Epithelial cell of esophagus (primary cell): ENCODE measurements around the gene KRT84.

ENCODE experiments used
- DNase-seq: peaks from one replicate; pipeline ENCODE4 v3.0.0; 2010; ENCODE audit warnings: low read depth
- H3K4me3 ChIP-seq: 2 replicates; pipeline ENCODE4 v1.5.1; 2011; ENCODE audit warnings: mild to moderate bottlenecking, low read length, control low read depth
- TF ChIP-seq, protein P1 (sequence below): IDR thresholded peaks from 2 replicates; pipeline ENCODE4 v1.5.1; 2011; ENCODE audit warnings: low read depth, mild to moderate bottlenecking, low read length, control low read depth, inconsistent platforms; ENCODE audit not compliant: insufficient read depth; ENCODE audit errors: missing control alignments

KRT84 gene

DNA sequence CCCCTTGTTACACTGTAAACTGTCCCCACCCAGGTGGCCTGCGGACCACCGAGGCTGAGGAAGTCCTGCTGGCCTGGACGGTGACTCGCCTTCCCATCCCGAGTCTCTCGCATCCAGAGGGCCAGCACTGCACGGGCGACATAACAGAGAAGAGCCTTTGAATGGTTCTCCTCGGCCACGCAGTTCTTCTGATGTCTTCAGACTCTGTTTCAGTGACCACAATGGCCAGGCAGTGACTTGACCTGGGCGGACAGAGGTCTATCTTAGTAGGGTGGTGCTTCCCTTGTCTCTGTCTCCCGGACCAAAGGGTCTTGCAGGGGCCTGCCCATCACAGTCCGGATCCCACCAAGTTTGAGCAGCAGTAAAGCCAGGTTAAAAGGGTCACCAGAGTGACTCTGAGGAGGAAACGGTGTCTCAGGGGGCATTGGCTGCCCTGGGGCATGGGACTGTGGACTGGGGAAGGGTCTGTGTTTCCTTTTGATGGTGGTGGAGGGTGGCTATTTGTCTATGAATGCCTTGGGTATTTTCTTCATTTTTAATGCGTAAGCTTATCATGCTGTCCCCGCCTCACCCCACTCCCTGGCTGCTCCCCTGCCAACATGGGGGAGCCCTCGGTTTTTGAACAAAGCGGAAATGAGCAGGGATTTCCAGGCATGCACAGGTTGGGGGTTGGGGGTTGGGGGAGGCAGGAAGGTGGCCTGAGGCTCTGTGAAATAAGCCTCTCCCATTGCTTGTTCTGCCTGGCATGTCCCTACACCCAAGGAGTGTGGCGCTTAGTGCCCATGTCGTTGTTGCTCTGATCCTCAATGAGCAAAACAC is 28.5 kb downstream of the KRT84 start:
- DNase-seq = no peak
- TF ChIP-seq, protein P1, sequence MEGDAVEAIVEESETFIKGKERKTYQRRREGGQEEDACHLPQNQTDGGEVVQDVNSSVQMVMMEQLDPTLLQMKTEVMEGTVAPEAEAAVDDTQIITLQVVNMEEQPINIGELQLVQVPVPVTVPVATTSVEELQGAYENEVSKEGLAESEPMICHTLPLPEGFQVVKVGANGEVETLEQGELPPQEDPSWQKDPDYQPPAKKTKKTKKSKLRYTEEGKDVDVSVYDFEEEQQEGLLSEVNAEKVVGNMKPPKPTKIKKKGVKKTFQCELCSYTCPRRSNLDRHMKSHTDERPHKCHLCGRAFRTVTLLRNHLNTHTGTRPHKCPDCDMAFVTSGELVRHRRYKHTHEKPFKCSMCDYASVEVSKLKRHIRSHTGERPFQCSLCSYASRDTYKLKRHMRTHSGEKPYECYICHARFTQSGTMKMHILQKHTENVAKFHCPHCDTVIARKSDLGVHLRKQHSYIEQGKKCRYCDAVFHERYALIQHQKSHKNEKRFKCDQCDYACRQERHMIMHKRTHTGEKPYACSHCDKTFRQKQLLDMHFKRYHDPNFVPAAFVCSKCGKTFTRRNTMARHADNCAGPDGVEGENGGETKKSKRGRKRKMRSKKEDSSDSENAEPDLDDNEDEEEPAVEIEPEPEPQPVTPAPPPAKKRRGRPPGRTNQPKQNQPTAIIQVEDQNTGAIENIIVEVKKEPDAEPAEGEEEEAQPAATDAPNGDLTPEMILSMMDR = no peak
- no peak overlapping the region for H3K4me3 ChIP-seq

DNA sequence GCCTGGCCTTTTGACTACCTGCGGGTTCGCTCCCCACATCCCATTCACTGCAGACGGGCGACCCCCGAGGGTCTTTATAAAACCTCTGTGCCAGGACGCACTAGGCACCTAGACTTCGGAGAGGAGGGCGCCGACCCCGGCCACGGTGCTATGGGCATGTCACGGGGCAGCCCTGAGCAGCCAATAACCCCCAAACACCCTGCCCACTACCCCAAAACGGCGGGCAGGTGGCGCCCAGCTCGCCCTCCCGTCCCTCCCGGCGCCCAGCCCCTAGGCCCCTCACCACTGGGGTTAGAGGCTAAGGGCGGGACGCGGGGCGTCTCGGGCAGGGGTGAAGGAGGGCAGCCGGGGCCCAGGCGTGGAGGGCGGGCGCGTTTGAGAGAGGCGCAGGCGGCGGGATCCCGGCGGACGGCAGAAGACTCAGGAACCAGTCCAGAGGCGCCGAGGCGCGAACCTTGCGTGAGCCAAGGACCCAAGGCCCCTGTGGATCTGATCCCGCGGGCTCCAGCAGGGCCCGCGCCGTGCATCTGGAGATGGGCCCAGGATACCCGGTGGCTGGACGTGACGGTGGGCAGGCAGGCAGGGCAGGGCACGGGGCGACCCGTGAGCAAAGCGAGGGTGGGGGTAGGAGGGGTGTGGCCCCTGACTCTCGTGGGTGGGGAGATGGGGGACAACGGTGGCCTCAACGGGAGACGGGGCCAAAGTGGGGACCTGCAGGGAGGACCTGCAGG is 29.3 kb downstream of the KRT84 start:
- no peak for DNase-seq

DNA sequence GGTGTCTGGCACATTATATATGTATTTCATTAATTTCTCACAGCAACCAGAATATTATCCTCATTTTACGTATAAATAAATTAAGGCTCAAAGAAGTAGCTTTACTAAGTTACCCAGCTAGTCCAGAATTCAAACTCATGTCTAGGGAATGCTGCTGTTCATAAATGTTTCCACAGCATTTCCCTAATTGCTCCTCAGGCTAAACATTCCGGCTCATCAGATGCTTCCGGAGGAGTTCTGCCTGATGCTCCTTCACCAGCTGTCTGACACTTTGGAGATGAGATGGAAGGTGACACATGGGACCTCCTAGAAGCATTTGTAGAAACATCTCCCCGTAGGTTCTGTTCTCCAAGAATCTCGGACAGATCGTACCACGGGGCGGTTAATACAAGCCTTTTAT is 30.3 kb downstream of the KRT84 start:
- DNase-seq = no peak

More for the DNA sequence above, 29.3 kb downstream of the KRT84 start:
- no peak overlapping the region for H3K4me3 ChIP-seq
- TF ChIP-seq, protein P1 = no peak

DNA sequence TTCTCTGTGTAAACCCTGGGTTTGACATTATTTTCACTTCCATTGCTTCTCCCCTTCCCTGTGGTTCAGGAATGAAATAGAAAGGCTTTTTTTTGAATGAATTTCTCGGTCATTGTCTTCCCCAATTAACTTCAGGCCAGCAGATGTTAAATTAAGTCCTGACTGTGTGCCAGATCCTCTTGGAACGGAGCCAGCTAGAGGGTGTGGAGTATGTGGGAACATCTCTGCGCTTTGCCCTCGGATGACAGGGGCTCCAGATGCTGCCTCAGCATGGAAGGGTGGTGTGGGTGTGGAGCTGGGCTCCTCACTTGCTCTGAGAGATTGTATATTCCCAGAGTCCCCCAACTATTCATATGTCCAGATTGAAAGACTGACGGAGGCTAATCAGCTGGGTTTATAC is 31.3 kb downstream of the KRT84 start:
- TF ChIP-seq, protein P1 = no peak
- DNase-seq = no peak
- H3K4me3 ChIP-seq = no peak overlapping the region

More for the DNA sequence above, 30.3 kb downstream of the KRT84 start:
- TF ChIP-seq, protein P1 = no peak
- no peak overlapping the region for H3K4me3 ChIP-seq

DNA sequence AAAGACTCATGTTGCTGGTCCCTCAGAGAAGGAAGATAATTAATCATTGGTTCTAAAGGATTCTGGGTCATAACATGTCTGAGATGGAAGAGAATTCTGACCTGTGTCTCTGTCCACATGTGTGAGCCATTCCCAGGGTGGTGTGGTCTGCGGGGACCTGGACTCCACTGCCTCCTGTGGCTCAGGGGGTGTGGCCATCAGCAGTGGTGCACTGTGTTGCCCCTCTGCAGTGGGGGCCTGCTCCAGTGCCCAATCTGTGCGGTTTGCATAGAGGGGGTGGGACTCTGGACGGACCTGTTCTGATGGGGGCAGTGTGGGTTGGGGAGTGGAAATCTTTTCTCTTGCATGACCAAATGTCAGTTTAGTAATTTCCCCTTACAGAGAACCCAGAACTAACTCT is 31.7 kb downstream of the KRT84 start:
- DNase-seq = no peak
- TF ChIP-seq, protein P1 = no peak
- no peak overlapping the region for H3K4me3 ChIP-seq

DNA sequence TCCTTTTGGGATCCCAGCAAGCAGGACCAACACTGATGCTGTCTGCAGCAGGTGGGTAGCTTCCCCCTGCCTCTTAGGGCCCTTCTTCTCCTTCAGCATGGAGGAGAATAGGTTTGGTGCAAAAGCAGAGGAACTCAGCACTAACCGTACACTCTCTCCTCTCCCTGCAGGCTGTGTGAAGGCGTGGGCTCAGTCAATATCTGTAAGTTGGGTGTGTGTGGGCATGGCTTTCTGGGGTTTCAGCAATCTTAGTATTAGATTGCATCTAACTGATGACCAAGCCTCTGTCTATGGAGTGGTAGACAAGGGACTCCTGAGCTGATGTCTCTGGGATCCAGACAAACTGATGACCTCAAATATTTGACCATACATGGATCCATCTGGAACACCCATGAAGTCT is 32.5 kb downstream of the KRT84 start:
- DNase-seq = no peak
- TF ChIP-seq, protein P1 = no peak
- H3K4me3 ChIP-seq = no peak overlapping the region
